GM19438 (cell line): ENCODE data around the gene SREBF2.

Experiments
- ATAC-seq: cut with Tn5 transposase; IDR thresholded peaks from one replicate; pipeline ENCODE4 v1.9.1; 2021; ENCODE audit warnings: low read depth; ENCODE audit not compliant: unreplicated experiment

Gene SREBF2

GRCh38 chr22:41875531-41876270, 42.8 kb downstream of the SREBF2 start:
- ATAC-seq: no peak

- no peak for ATAC-seq
Measured at GRCh38 chr22:41876275-41876674, 43.4 kb downstream of the SREBF2 start.

- no peak for ATAC-seq
Measured at GRCh38 chr22:41876675-41877074, 43.8 kb downstream of the SREBF2 start.

- ATAC-seq: no peak
Measured at GRCh38 chr22:41880653-41881052, 47.7 kb downstream of the SREBF2 start.

GRCh38 chr22:41883400-41883799, 50.5 kb downstream of the SREBF2 start:
- no peak for ATAC-seq

- ATAC-seq: no peak
Measured at GRCh38 chr22:41885116-41885515, 52.2 kb downstream of the SREBF2 start.

- no peak for ATAC-seq
Measured at GRCh38 chr22:41885516-41885915, 52.6 kb downstream of the SREBF2 start.

GRCh38 chr22:41888627-41889200, 55.8 kb downstream of the SREBF2 start:
- no peak for ATAC-seq

- no peak for ATAC-seq
Measured at GRCh38 chr22:41891407-41891806, 58.5 kb downstream of the SREBF2 start.

- no peak for ATAC-seq
Measured at GRCh38 chr22:41892721-41893120, 59.8 kb downstream of the SREBF2 start.

- ATAC-seq: no peak
Measured at GRCh38 chr22:41893591-41894375, 60.9 kb downstream of the SREBF2 start.

- ATAC-seq: no peak
Measured at GRCh38 chr22:41898645-41899044, 65.7 kb downstream of the SREBF2 start.

- ATAC-seq: no peak
Measured at GRCh38 chr22:41899110-41899509, 66.2 kb downstream of the SREBF2 start.

- ATAC-seq: no peak
Measured at GRCh38 chr22:41899992-41900651, 67.2 kb downstream of the SREBF2 start.

- no peak for ATAC-seq
Measured at GRCh38 chr22:41900652-41901312, 67.9 kb downstream of the SREBF2 start.

GRCh38 chr22:41902016-41902415, 69.1 kb downstream of the SREBF2 start:
- ATAC-seq: no peak

- ATAC-seq: no peak
Measured at GRCh38 chr22:41902932-41903421, 70.1 kb downstream of the SREBF2 start.

- no peak for ATAC-seq
Measured at GRCh38 chr22:41904450-41905410, 71.8 kb downstream of the SREBF2 start.
